Neuronal stem cell (in vitro differentiated cells): ENCODE results near the gene VPS54.
A peak's percentile ranks its signal among the peaks of the same experiment; 100 is the strongest.

Experiments
- DNase-seq: peaks from one replicate; pipeline ENCODE4 v3.0.0-alpha.2; 2013; ENCODE audit warnings: low spot score
- H2AFZ ChIP-seq: one replicate; pipeline ENCODE4 v1.6.1; 2013; ENCODE audit warnings: mild to moderate bottlenecking, low read length, inconsistent platforms
- H2AK5ac ChIP-seq: 2 replicates; pipeline ENCODE4 v1.6.1; 2013; ENCODE audit warnings: low read depth, mild to moderate bottlenecking, inconsistent platforms, low read length, moderate library complexity, mixed read lengths
- H2BK120ac ChIP-seq: 2 replicates; pipeline ENCODE4 v1.6.1; 2013; ENCODE audit warnings: low read depth, mild to moderate bottlenecking, inconsistent platforms, low read length, moderate library complexity, mixed read lengths
- H2BK12ac ChIP-seq: one replicate; pipeline ENCODE4 v1.6.1; 2013; ENCODE audit warnings: low read length, inconsistent platforms
- H2BK15ac ChIP-seq: 2 replicates; pipeline ENCODE4 v1.6.1; 2013; ENCODE audit warnings: mild to moderate bottlenecking, low read length, inconsistent platforms, mixed read lengths
- H2BK5ac ChIP-seq: one replicate; pipeline ENCODE4 v1.6.1; 2013; ENCODE audit warnings: inconsistent platforms, mild to moderate bottlenecking, low read length, moderate library complexity
- H3K14ac ChIP-seq: one replicate; pipeline ENCODE4 v1.6.1; 2013; ENCODE audit warnings: low read length, inconsistent platforms
- H3K18ac ChIP-seq: 2 replicates; pipeline ENCODE4 v1.6.1; 2013; ENCODE audit warnings: low read length, inconsistent platforms
- H3K23ac ChIP-seq: 2 replicates; pipeline ENCODE4 v1.6.1; 2013; ENCODE audit warnings: low read depth, mild to moderate bottlenecking, mixed read lengths, low read length, inconsistent platforms; ENCODE audit not compliant: poor library complexity
- H3K27ac ChIP-seq: replicated peaks from 3 replicates; pipeline ENCODE4 v1.5.1; 2013; ENCODE audit warnings: low read length, inconsistent platforms
- H3K27me3 ChIP-seq, 3 experiments: 2 replicates each; pipeline ENCODE4 v1.6.1; 2013; ENCODE audit warnings: low read length in 3 of 3, mild to moderate bottlenecking in 2 of 3, inconsistent platforms in 1 of 3, low read depth in 1 of 3, mixed read lengths in 1 of 3, moderate library complexity in 1 of 3; ENCODE audit not compliant: control insufficient read depth in 3 of 3, insufficient read depth in 3 of 3
- H3K36me3 ChIP-seq, 2 donors: replicated peaks in 1 of 2; 2 replicates each; pipeline ENCODE4 v1.6.1; 2013; ENCODE audit warnings: low read length in 2 of 2; ENCODE audit not compliant: control insufficient read depth in 2 of 2, insufficient read depth in 2 of 2
- H3K4ac ChIP-seq: 2 replicates; pipeline ENCODE4 v1.6.1; 2013; ENCODE audit warnings: inconsistent platforms, mild to moderate bottlenecking, low read length, moderate library complexity
- H3K4me1 ChIP-seq, 2 donors: 1 replicate in 1 of 2; 2 replicates in 1 of 2; pipeline ENCODE4 v1.6.1; 2013; ENCODE audit warnings: low read length in 2 of 2, low read depth in 1 of 2; ENCODE audit not compliant: control insufficient read depth in 2 of 2, insufficient read depth in 1 of 2
- H3K4me2 ChIP-seq: one replicate; pipeline ENCODE4 v1.6.1; 2013; ENCODE audit warnings: mild to moderate bottlenecking, low read length, inconsistent platforms; ENCODE audit not compliant: insufficient read depth, poor library complexity, severe bottlenecking
- H3K4me3 ChIP-seq, 2 donors: 2 replicates each; pipeline ENCODE4 v1.5.1; 2013; ENCODE audit warnings: low read length in 2 of 2, mild to moderate bottlenecking in 2 of 2, inconsistent platforms in 1 of 2, moderate library complexity in 1 of 2
- H3K79me1 ChIP-seq: one replicate; pipeline ENCODE4 v1.6.1; 2013; ENCODE audit warnings: low read depth, mild to moderate bottlenecking, inconsistent platforms, low read length, moderate library complexity
- H3K9ac ChIP-seq: one replicate; pipeline ENCODE4 v1.6.1; 2013; ENCODE audit warnings: mild to moderate bottlenecking, low read depth, low read length, inconsistent platforms; ENCODE audit not compliant: poor library complexity
- H3K9me3 ChIP-seq, 2 donors: replicated peaks in 1 of 2; 2 replicates each; pipeline versions ENCODE3 to v1.6.1; 2013; ENCODE audit warnings: low read length in 2 of 2, mild to moderate bottlenecking in 2 of 2, inconsistent platforms in 1 of 2, low read depth in 1 of 2, mixed read lengths in 1 of 2, moderate library complexity in 1 of 2; ENCODE audit not compliant: control insufficient read depth in 2 of 2, insufficient read depth in 1 of 2
- H4K8ac ChIP-seq: one replicate; pipeline ENCODE4 v1.6.1; 2013; ENCODE audit warnings: low read depth, mild to moderate bottlenecking, inconsistent platforms, low read length, moderate library complexity
- H4K91ac ChIP-seq: one replicate; pipeline ENCODE4 v1.6.1; 2013; ENCODE audit warnings: low read length, low read depth, mild to moderate bottlenecking, inconsistent platforms; ENCODE audit not compliant: poor library complexity
- WGBS, 2 donors: extraction: QIAGEN DNeasy Blood & Tissue Kit; methylation state at CpG; one replicate each; pipeline ENCODE4 v1.1.7; 2013; ENCODE audit warnings: missing lambda C conversion rate in 2 of 2, mixed read lengths in 1 of 2; ENCODE audit not compliant: insufficient read length in 2 of 2, insufficient replicate concordance in 1 of 2; ENCODE audit errors: extremely low coverage in 2 of 2; 5-methylcytosine and 5-hydroxymethylcytosine counted together

Gene VPS54

DNA sequence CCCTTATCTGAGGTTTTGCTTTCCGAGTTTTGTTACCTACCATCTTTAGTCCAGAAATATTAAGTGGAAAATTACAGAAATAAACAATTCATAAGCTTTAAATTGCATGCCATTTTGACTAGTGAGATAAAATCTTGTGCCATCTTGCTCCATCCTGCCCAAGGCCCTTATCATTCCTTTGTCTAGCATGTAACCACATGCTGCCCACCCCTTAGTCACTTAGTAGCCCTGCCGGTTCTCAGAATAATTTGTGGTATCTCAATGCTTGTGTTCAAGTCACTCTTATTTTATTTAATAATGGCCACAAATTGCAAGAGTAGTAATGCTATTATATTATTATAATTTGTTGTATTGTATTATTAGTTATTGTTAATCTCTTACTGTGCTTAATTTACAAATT lies 36.8 kb upstream of the VPS54 start:
- no peak overlapping the region for H2BK5ac ChIP-seq
- H3K23ac ChIP-seq: no peak overlapping the region
- no peaks in the 10 kb centered on the region for H3K27me3 ChIP-seq
- H3K9ac ChIP-seq: no peak overlapping the region
- DNase-seq: no peak
- H3K79me1 ChIP-seq: no peaks in the 10 kb centered on the region
- no peak overlapping the region for H3K14ac ChIP-seq
- no CpG with 5 or more reads among the region's 2 CpGs for WGBS, 2 donors
- no peaks in the 10 kb centered on the region for H3K36me3 ChIP-seq
- peaks cover 5 to 11% of the 10 kb centered on the region in 2 donors for H3K4me1 ChIP-seq
- no peak overlapping the region for H2BK12ac ChIP-seq
- no peaks in the 10 kb centered on the region for H3K9me3 ChIP-seq
- H3K4ac ChIP-seq: no peak overlapping the region
- H3K18ac ChIP-seq: no peak overlapping the region
- no peak overlapping the region for H2AFZ ChIP-seq
- H3K4me3 ChIP-seq: no peak overlapping the region
- no peak overlapping the region for H4K8ac ChIP-seq
- H2AK5ac ChIP-seq: no peak overlapping the region
- H2BK120ac ChIP-seq: no peak overlapping the region
- no peak overlapping the region for H3K27ac ChIP-seq
- no peak overlapping the region for H2BK15ac ChIP-seq
- H4K91ac ChIP-seq: no peak overlapping the region
- H3K4me2 ChIP-seq: no peak overlapping the region

DNA sequence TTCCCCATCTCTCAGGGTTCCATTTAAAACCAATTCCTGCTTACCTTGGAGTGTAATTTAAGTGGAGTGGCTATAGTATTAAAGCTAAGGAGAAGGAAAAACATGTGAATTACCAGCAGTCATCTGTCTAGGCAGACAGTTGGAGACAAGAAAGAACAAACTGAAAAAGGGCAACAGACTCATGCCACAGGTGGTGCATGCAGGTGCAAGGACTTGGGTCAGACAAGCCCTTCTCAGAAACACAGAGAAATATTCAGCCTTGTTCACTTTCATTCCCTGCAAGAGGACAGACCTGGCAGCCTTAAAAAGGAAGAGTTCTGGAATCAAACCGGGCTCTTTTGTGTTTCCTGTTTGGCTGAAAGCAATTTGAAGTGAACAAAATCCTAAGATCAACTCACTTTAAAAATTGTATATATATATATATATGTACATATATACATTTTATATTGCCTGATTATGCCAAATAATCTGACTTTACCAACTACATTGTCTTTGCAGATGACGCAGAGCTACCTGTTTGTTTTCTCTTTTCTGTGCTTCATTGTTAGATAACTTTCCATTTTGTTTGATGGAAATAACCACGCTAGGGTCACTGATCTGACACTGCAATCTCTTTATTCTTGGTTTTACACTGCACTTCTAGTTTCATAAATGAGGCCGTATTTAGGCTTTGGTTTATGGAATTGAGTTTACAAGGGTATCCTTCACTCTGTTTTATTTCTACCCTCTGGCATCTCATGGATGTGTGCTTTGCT lies 35.1 kb upstream of the VPS54 start:
- H3K27ac ChIP-seq: no peak overlapping the region
- H2BK5ac ChIP-seq: no peak overlapping the region
- no peak overlapping the region for H3K4ac ChIP-seq
- H3K27me3 ChIP-seq: peaks cover 0 to 2% (median 0%) of the 10 kb centered on the region in 3 experiments
- H3K23ac ChIP-seq: no peak overlapping the region
- no peak overlapping the region for H2BK15ac ChIP-seq
- no peak overlapping the region for H4K91ac ChIP-seq
- no peak overlapping the region for H3K4me2 ChIP-seq
- H3K4me3 ChIP-seq: no peak overlapping the region
- no peak for DNase-seq
- H3K9me3 ChIP-seq: no peaks in the 10 kb centered on the region
- H2AFZ ChIP-seq: no peak overlapping the region
- H3K36me3 ChIP-seq: no peaks in the 10 kb centered on the region
- no peak overlapping the region for H3K18ac ChIP-seq
- H3K4me1 ChIP-seq: peaks cover 5 to 11% of the 10 kb centered on the region in 2 donors
- no CpG with 5 or more reads among the region's 4 CpGs for WGBS, 2 donors
- H3K14ac ChIP-seq: no peak overlapping the region
- H3K79me1 ChIP-seq: no peaks in the 10 kb centered on the region
- no peak overlapping the region for H2BK12ac ChIP-seq
- no peak overlapping the region for H2AK5ac ChIP-seq
- no peak overlapping the region for H4K8ac ChIP-seq
- no peak overlapping the region for H3K9ac ChIP-seq
- no peak overlapping the region for H2BK120ac ChIP-seq

DNA sequence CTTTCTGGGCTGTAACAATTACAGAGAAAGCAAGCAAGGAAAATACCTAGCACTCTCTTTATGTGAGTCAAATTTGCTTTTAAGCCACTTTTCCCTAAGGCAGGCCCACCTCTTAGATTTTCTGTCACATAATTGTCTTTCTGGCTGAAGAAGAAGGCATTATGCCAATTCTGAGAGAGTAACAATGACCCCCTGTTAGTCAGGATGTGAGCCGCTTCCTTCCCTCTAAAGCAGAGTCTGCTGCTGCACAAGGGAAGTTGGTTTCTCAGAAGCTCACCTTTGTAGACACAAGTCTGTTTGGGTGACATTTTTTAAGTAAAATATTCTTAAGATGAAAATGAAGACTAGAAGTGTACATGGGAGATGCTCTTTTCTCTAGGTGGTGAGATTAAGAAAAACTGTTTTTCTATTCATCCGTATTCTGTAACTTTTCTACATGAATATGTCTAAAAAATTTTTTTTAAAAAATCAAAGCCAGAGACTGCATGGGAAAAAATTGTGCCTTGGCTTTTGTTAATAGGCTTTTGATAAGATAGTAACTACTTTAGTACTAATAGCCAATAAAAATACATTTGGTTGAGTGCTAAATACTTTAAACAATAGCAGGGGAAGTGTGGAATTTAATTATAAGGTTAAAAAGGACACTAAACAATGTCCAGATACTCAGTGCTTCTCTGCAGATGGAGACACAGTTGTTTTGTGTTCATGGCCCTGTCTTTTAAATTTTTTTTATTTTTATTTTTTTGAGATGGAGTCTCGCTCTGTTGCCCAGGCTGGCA lies 33.4 kb upstream of the VPS54 start:
- Histone ChIP-seq H3K4me2 (no peak overlapping the region), H3K4me3 (no peak overlapping the region), H3K27ac (no peak overlapping the region), H2AK5ac (no peak overlapping the region), H4K91ac (no peak overlapping the region), H2BK5ac (no peak overlapping the region), H3K79me1 (no peaks in the 10 kb centered on the region), H3K27me3 (peaks cover 0 to 2% (median 0%) of the 10 kb centered on the region in 3 experiments), H3K9me3 (no peaks in the 10 kb centered on the region), H4K8ac (no peak overlapping the region), H2BK12ac (no peak overlapping the region), H2BK15ac (no peak overlapping the region), H3K4me1 (peaks cover 5 to 11% of the 10 kb centered on the region in 2 donors), H3K18ac (no peak overlapping the region), H3K23ac (no peak overlapping the region), H3K14ac (no peak overlapping the region), H3K9ac (no peak overlapping the region), H2BK120ac (no peak overlapping the region), H3K36me3 (no peaks in the 10 kb centered on the region), H2AFZ (no peak overlapping the region), H3K4ac (no peak overlapping the region)
- WGBS, 2 donors: no CpG with 5 or more reads among the region's 3 CpGs
- no peak for DNase-seq

DNA sequence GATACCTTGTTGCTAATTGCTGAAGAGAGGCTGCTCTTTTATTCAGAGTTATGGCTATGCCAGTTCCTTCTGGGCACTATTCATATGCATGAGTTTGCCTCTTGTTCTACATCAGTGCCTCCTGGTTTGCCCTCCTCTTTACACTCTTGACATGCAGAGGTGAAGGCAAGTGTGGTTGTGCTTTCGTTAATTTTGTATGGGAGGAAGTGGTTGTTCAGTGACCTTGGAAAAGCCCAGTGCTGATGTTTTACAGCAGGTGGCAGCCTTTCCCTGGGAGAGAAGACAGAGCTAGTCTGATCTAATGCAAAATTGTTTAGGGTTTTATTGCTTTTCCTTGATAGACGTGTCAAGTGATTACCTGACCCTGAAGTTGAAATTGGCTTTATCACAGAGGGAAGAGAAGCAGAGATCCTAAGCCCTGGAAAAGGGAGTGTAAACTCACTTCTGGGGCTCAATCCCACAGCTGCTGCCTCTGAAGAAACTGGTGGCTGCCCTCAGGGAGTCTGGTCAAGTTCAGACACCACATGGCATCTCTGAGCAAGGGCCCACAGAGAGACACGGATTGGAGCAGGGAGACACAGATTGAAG lies 30.5 kb upstream of the VPS54 start:
- Histone ChIP-seq H3K4me1 (peaks cover 5 to 11% of the 10 kb centered on the region in 2 donors), H3K23ac (no peak overlapping the region), H3K4me3 (no peak overlapping the region), H3K4ac (no peak overlapping the region), H2BK5ac (no peak overlapping the region), H3K36me3 (no peaks in the 10 kb centered on the region), H4K91ac (no peak overlapping the region), H2AK5ac (no peak overlapping the region), H3K4me2 (no peak overlapping the region), H2BK15ac (no peak overlapping the region), H3K27me3 (peaks cover 0 to 2% (median 0%) of the 10 kb centered on the region in 3 experiments), H2AFZ (peak overlapping the region; percentile 27), H2BK12ac (no peak overlapping the region), H3K9ac (no peak overlapping the region), H3K14ac (no peak overlapping the region), H3K79me1 (no peaks in the 10 kb centered on the region), H2BK120ac (no peak overlapping the region), H3K27ac (no peak overlapping the region), H3K18ac (no peak overlapping the region), H3K9me3 (no peaks in the 10 kb centered on the region), H4K8ac (no peak overlapping the region)
- peak; percentile 36 for DNase-seq
- no CpG with 5 or more reads among the region's 3 CpGs for WGBS, 2 donors
